ENCODE results near the gene PARD3.

Gene PARD3

DNA sequence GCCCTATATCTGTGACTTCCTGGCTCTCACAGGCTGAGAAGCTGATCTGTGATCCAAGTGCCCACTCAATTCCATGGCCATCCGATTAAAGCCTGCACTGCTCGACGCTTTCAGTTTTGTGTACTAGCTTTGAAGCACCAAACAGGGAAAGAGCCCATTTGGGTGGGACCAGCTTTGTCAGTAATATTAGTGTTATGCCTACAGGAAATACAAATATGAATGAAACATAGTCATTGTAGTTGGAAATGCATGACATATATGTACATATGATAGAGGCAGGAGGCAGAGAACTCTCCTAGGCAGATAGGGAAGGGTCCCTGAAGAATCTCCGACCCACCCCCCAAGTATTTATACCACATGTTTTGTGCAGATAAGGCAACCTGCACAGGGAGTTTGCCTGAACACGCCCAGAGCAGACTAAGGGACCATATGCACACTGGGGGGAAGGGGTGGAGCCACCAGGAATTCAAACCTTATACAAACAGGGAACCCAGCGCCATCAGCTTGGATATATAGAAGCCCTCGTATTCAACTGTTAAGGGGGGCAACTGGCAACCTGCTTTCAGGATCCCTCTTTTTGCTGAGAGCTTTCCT, 653.2 kb downstream of the PARD3 start:
- Histone ChIP-seq H3K4me2 (ENCODE audit: low read length) (no peak overlapping the region), H3K4me1 (ENCODE audit: control insufficient read depth, low read length) (no peaks in the 10 kb centered on the region), H4K20me1 (ENCODE audit: control insufficient read depth, insufficient read depth, low read depth, low read length) (no peaks in the 10 kb centered on the region), H3F3A (ENCODE audit: control insufficient read depth, insufficient read depth) (no peaks in the 10 kb centered on the region), H3K36me3 (ENCODE audit: control insufficient read depth, low read length) (no peaks in the 10 kb centered on the region), H3K27me3 (ENCODE audit: control insufficient read depth, low read length) (no peaks in the 10 kb centered on the region), H3K4me3 (ENCODE audit: low read length) (no peak overlapping the region), H3K27ac (ENCODE audit: low read depth, low read length) (no peak overlapping the region), H3K9me2 (replicated peaks; ENCODE audit: control insufficient read depth, low read length) (no peaks in the 10 kb centered on the region), H3K9me3 (ENCODE audit: control insufficient read depth, insufficient read depth, low read length) (no peaks in the 10 kb centered on the region), H3K79me2 (ENCODE audit: control insufficient read depth, low read length) (no peaks in the 10 kb centered on the region)
- TF ChIP-seq EZH2phosphoT487 (IDR thresholded peaks at IDR 0.05; ENCODE audit: borderline replicate concordance, low read length) (no peak), CTCF (IDR thresholded peaks at IDR 0.05; ENCODE audit: low read depth, low read length, poor library complexity, severe bottlenecking) (no peak)

- no peaks in the 10 kb centered on the region for H4K20me1 ChIP-seq (ENCODE audit: control insufficient read depth, insufficient read depth, low read depth, low read length)
- H3K4me1 ChIP-seq (ENCODE audit: control insufficient read depth, low read length), result no peaks in the 10 kb centered on the region
- H3K27me3 ChIP-seq (ENCODE audit: control insufficient read depth, low read length), result no peaks in the 10 kb centered on the region
- H3K4me2 ChIP-seq (ENCODE audit: low read length), result no peak overlapping the region
- H3K9me2 ChIP-seq (replicated peaks; ENCODE audit: control insufficient read depth, low read length), result no peaks in the 10 kb centered on the region
- H3K27ac ChIP-seq (ENCODE audit: low read depth, low read length), result no peak overlapping the region
- H3K36me3 ChIP-seq (ENCODE audit: control insufficient read depth, low read length), result no peaks in the 10 kb centered on the region
- no peaks in the 10 kb centered on the region for H3K79me2 ChIP-seq (ENCODE audit: control insufficient read depth, low read length)
- H3F3A ChIP-seq (ENCODE audit: control insufficient read depth, insufficient read depth), result no peaks in the 10 kb centered on the region
- H3K4me3 ChIP-seq (ENCODE audit: low read length), result no peak overlapping the region
- TF ChIP-seq EZH2phosphoT487 (IDR thresholded peaks at IDR 0.05; ENCODE audit: borderline replicate concordance, low read length) (no peak), CTCF (IDR thresholded peaks at IDR 0.05; ENCODE audit: low read depth, low read length, poor library complexity, severe bottlenecking) (no peak)
- H3K9me3 ChIP-seq (ENCODE audit: control insufficient read depth, insufficient read depth, low read length), result no peaks in the 10 kb centered on the region
Observed at GRCh38 chr10:34160595-34160994, 654.5 kb downstream of the PARD3 start.

- Histone ChIP-seq H3K4me2 (ENCODE audit: low read length) (no peak overlapping the region), H3K27ac (ENCODE audit: low read depth, low read length) (no peak overlapping the region)
Observed at GRCh38 chr10:34157501-34157900, 657.6 kb downstream of the PARD3 start.

More at GRCh38 chr10:34157501-34157900, 657.6 kb downstream of the PARD3 start:
- Histone ChIP-seq H3K79me2 (ENCODE audit: control insufficient read depth, low read length) (no peaks in the 10 kb centered on the region), H4K20me1 (ENCODE audit: control insufficient read depth, insufficient read depth, low read depth, low read length) (no peaks in the 10 kb centered on the region), H3K4me1 (ENCODE audit: control insufficient read depth, low read length) (no peaks in the 10 kb centered on the region), H3K9me3 (ENCODE audit: control insufficient read depth, insufficient read depth, low read length) (no peaks in the 10 kb centered on the region), H3K36me3 (ENCODE audit: control insufficient read depth, low read length) (no peaks in the 10 kb centered on the region), H3K27me3 (ENCODE audit: control insufficient read depth, low read length) (no peaks in the 10 kb centered on the region), H3K9me2 (replicated peaks; ENCODE audit: control insufficient read depth, low read length) (no peaks in the 10 kb centered on the region), H3F3A (ENCODE audit: control insufficient read depth, insufficient read depth) (no peaks in the 10 kb centered on the region), H3K4me3 (ENCODE audit: low read length) (no peak overlapping the region)
- TF ChIP-seq EZH2phosphoT487 (IDR thresholded peaks at IDR 0.05; ENCODE audit: borderline replicate concordance, low read length) (no peak), CTCF (IDR thresholded peaks at IDR 0.05; ENCODE audit: low read depth, low read length, poor library complexity, severe bottlenecking) (no peak)
